ENCODE data around the gene GABRR2. TPM values are rescaled to one million over a fixed set of nuclear protein-coding genes. Genes with fewer than 3 reads are reported as not detected.
A peak's percentile ranks its signal among the peaks of the same experiment; 100 is the strongest.
"Not testable (repeated sequence)": the region's sequence is repeated elsewhere in the genome, so short reads cannot be mapped to it uniquely, and the experiment has no call there.

Gene GABRR2
- total RNA-seq, 2 donors from 2014 or later: 0.48 to 0.49 TPM

DNA sequence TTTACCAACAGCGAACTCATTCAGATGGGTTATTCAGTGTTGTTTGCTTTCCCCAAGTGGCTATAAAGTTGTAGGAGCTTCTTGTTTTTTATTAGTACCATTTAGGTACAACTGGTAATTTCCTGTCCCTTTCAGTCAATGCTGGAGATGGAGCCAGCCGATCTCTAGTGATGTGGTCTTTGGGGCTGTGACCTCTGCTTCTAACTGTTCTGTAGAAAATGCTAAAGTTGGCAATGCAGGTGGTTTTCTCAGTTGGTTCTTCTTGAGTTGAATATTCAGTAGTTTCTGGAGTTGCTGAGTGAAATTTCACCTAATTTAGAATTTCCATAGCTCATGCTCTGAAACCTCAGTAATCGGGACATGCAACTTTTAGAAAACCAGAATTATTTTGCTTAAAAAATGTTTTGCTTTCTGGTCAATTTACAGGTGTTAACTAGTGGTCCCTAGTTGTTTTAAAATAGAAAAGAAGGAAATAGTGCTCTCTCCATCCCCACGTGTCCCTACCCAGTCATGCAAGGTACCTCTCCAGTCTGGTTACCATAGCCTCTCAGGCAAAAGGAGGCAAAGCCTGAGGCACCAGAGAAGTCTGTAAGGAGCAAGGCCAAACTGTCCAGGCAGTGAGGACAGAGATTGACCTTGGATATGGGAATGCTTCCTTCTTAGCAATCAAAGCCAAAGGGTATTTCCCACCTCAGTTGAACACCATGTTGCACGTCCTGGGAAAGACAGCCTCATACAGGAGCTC, 70.7 kb downstream of the GABRR2 start:
- H3K27ac ChIP-seq: no peak overlapping the region
- intact Hi-C loops (cut with DNase I): no loop called here
- H3K4me1 ChIP-seq: no peaks in the 10 kb centered on the region
- no peak overlapping the region for H3K4me3 ChIP-seq
- H3K9me3 ChIP-seq: no peaks in the 10 kb centered on the region
- TF ChIP-seq, protein P1, sequence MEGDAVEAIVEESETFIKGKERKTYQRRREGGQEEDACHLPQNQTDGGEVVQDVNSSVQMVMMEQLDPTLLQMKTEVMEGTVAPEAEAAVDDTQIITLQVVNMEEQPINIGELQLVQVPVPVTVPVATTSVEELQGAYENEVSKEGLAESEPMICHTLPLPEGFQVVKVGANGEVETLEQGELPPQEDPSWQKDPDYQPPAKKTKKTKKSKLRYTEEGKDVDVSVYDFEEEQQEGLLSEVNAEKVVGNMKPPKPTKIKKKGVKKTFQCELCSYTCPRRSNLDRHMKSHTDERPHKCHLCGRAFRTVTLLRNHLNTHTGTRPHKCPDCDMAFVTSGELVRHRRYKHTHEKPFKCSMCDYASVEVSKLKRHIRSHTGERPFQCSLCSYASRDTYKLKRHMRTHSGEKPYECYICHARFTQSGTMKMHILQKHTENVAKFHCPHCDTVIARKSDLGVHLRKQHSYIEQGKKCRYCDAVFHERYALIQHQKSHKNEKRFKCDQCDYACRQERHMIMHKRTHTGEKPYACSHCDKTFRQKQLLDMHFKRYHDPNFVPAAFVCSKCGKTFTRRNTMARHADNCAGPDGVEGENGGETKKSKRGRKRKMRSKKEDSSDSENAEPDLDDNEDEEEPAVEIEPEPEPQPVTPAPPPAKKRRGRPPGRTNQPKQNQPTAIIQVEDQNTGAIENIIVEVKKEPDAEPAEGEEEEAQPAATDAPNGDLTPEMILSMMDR (IDR thresholded peaks at IDR 0.05): no peak
- no peak for DNase-seq
- no peaks in the 10 kb centered on the region for H3K36me3 ChIP-seq
- H3K27me3 ChIP-seq: no peaks in the 10 kb centered on the region
- H3K9ac ChIP-seq (ENCODE audit: low read depth in 2 of 2, low read length in 2 of 2): no peak overlapping the region

DNA sequence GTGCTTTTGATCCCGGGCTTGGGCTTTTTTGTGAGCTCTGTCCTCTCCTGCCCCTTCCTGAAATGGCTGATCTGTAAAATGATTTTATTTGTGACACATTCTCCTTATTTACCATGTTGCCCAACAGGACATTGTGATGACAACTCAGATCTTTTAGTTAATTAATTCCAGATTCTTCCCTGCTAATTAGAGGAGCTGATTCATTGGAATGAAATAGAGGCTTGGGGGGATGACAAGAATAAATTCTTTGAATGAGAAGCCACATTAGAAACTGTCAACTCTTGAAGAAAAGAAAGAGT, 71.8 kb downstream of the GABRR2 start:
- DNase-seq: no peak
- H3K27ac ChIP-seq: no peak overlapping the region

DNA sequence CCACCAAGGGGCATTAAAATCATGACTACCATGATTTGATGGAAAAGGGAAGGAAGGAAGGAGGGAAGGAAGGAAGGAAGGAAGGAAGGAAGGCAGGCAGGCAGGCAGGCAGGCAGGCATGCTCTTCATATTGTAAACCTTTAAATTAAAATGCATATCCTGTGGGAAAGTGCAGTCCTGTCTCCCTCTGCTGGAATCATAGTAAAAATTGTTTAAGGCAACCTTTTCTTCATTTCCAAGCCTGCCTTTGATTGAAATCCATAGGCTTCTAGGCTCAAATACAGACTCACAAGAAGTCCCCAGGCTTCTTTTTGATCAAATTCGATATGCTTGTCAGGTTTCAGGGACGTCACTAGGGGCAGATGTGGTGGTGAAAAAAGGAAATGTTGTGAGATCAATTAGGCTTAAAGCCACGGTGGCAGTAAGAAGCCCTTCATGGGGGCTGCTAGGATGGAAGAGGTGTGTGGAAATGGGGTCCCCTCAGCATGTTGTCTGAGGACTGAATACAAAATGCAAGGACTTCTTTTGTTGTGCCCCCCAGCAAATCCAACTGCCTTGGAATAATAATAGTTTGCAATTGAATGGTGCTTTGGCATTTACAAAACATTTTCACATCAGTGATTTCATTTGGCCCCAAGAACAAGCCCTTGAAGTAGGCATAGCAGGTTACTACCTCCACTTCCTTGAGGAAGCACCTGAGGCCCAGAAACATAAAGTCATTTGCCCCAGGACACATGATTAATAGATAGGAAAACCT, 72.3 kb downstream of the GABRR2 start:
- DNase-seq: no peak
- no peak overlapping the region for H3K27ac ChIP-seq
- H3K9me3 ChIP-seq: no peaks in the 10 kb centered on the region
- TF ChIP-seq, protein P1 (IDR thresholded peaks at IDR 0.05): peak; percentile 34
- no peaks in the 10 kb centered on the region for H3K27me3 ChIP-seq
- no peak overlapping the region for H3K9ac ChIP-seq (ENCODE audit: low read depth in 2 of 2, low read length in 2 of 2)
- H3K4me3 ChIP-seq: no peak overlapping the region
- no peaks in the 10 kb centered on the region for H3K4me1 ChIP-seq
- intact Hi-C loops (cut with DNase I): loop anchor here (2.0 kb wide), 2 partner anchors 120 to 260 kb away; no protein-coding TSS in a partner anchor
- no peaks in the 10 kb centered on the region for H3K36me3 ChIP-seq

More for the DNA sequence above, 71.8 kb downstream of the GABRR2 start:
- Histone ChIP-seq H3K4me1 (no peaks in the 10 kb centered on the region), H3K9me3 (no peaks in the 10 kb centered on the region), H3K4me3 (no peak overlapping the region), H3K27me3 (no peaks in the 10 kb centered on the region), H3K36me3 (no peaks in the 10 kb centered on the region), H3K9ac (ENCODE audit: low read depth in 2 of 2, low read length in 2 of 2) (no peak overlapping the region)
- TF ChIP-seq, protein P1 (IDR thresholded peaks at IDR 0.05): no peak
- intact Hi-C loops (cut with DNase I): loop anchor here (2.0 kb wide), 2 partner anchors 120 to 260 kb away; no protein-coding TSS in a partner anchor

DNA sequence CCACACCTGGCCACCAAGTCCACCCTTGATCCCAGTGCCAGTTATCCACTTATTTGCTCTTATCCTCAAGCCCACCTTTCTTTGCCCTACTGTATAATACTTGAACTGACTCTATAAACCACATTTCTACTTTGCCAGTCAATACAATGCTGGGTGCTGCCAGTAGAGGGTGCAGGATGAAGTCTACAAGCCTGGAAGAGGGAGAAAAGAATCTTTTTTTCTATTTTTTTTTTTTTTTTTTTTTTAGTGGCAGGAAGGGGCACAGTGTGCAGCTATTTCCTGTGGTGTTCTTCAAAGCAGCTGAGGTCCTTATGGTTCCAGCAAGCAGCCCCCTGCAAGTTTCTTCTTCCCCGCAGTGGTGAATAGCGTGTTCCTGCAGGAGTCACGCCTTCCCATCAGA, 75.8 kb downstream of the GABRR2 start:
- no peak for DNase-seq
- no peak overlapping the region for H3K9ac ChIP-seq (ENCODE audit: low read depth in 2 of 2, low read length in 2 of 2)
- no peaks in the 10 kb centered on the region for H3K27me3 ChIP-seq
- intact Hi-C loops (cut with DNase I): no loop called here
- TF ChIP-seq, protein P1 (IDR thresholded peaks at IDR 0.05): peak; percentile 24
- no peaks in the 10 kb centered on the region for H3K9me3 ChIP-seq
- H3K27ac ChIP-seq: no peak overlapping the region
- H3K36me3 ChIP-seq: no peaks in the 10 kb centered on the region
- no peak overlapping the region for H3K4me3 ChIP-seq
- H3K4me1 ChIP-seq: no peaks in the 10 kb centered on the region

DNA sequence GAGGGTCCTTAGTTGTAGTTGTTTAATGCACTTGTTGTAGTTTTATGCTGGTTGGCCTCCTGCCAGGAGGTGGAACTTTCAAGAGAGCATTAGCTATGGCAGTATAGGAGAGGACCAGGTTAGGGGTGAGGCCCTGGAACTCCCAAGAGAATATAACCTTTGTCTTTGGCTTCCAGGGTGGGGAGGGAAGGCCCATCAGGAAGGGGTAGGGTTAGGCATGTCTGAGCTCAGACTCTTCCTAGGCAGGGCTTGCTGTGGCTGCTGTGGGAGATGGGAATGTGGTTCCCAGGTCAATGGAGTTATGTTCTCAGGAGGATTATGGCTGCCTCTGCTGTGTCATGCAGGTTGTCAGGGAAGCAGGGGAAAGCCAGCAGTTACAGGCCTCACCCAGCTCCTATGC, 77.9 kb downstream of the GABRR2 start:
- H3K4me1 ChIP-seq: no peaks in the 10 kb centered on the region
- intact Hi-C loops (cut with DNase I): no loop called here
- H3K4me3 ChIP-seq: no peak overlapping the region
- no peak overlapping the region for H3K27ac ChIP-seq
- no peak for DNase-seq
- H3K27me3 ChIP-seq: no peaks in the 10 kb centered on the region
- no peaks in the 10 kb centered on the region for H3K36me3 ChIP-seq
- no peaks in the 10 kb centered on the region for H3K9me3 ChIP-seq
- H3K9ac ChIP-seq (ENCODE audit: low read depth in 2 of 2, low read length in 2 of 2): no peak overlapping the region
- TF ChIP-seq, protein P1 (IDR thresholded peaks at IDR 0.05): no peak

DNA sequence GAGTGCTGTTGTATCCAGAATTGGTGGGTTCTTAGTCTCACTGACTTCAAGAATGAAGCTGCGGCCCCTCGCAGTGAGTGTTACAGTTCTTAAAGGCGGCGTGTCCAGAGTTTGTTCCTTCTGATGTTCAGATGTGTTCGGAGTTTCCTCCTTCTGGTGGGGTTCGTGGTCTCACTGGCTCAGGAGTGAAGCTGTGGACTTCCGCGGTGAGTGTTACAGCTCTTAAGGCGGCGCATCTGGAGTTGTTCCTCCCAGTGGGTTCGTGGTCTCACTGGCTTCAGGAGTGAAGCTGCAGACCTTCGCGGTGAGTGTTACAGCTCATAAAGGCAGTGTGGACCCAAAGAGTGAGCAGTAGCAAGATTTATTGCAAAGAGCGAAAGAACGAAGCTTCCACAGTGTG, 81.5 kb downstream of the GABRR2 start:
- H3K9me3 ChIP-seq; H3K36me3 ChIP-seq; intact Hi-C loops (cut with DNase I); H3K4me1 ChIP-seq; H3K9ac ChIP-seq (ENCODE audit: low read depth in 2 of 2, low read length in 2 of 2); DNase-seq; H3K27ac ChIP-seq; H3K4me3 ChIP-seq; H3K27me3 ChIP-seq: not testable (repeated sequence)

Measured in colonic mucosa (tissue), 4 donors.